Measurements from ENCODE around the gene DHX58. TPM values are rescaled to one million over a fixed set of nuclear protein-coding genes. Genes with fewer than 3 reads are reported as not detected.

The DHX58 gene
- total RNA-seq, 4 donors from 2014 or later, result 1.1 to 4.4 (median 3.1) TPM

- TF ChIP-seq CTCF (IDR thresholded peaks at IDR 0.05 in 4 of 5, conservative IDR thresholded peaks at IDR 0.05 in 1 of 5), result no peak
- TF ChIP-seq POLR2A (IDR thresholded peaks at IDR 0.05), result no peak
- Histone ChIP-seq H3K36me3 (peaks cover 0 to 41% of the 10 kb centered on the region in 2 donors), H3K9me3 (no peaks in the 10 kb centered on the region), H3K27me3 (no peaks in the 10 kb centered on the region), H3K27ac (no peak overlapping the region), H3K4me3 (no peak overlapping the region), H3K4me1 (peaks cover 22 to 26% of the 10 kb centered on the region in 2 donors)
- DNase-seq (no peak), ATAC-seq (no peak)
- intact Hi-C loops (cut with DNase I; ENCODE audit: low total_unique reads), result loop anchor here (5.0 kb wide), 1 partner anchor 58 kb away; the partner anchor contains the start of gene KCNH4
- in situ Hi-C loops (cut with MboI; ENCODE audit: low sequenced_read_pairs in 4 of 4), result no loop called here
Measured at GRCh38 chr17:42124256-42124655, 11.7 kb upstream of the DHX58 start.

GRCh38 chr17:42122371-42123303 lies 10.1 kb upstream of the DHX58 start, which contains the start of gene HSPB9:
Gene HSPB9, plus strand, starts transcription at chr17:42122804. Its CDS starts 47 bp downstream, at chr17:42122851.
- H3K27ac ChIP-seq, result peak within 1 kb of the TSS; percentile 73 to 83 (median 76)
- in situ Hi-C loops (cut with MboI; ENCODE audit: low sequenced_read_pairs in 4 of 4), result no loop called here
- no peak for ATAC-seq
- intact Hi-C loops (cut with DNase I; ENCODE audit: low total_unique reads), result loop anchor here (5.0 kb wide), 1 partner anchor 60 kb away; the partner anchor contains the start of gene KCNH4
- TF ChIP-seq POLR2A (IDR thresholded peaks at IDR 0.05) (no peak), CTCF (IDR thresholded peaks at IDR 0.05 in 4 of 5, conservative IDR thresholded peaks at IDR 0.05 in 1 of 5) (no peak)
- no peaks in the 10 kb centered on the region for H3K27me3 ChIP-seq
- DNase-seq, result no peak
- H3K4me3 ChIP-seq, result peak within 1 kb of the TSS in 3 of 4 donors; percentile 28 to 95 (median 80)
- H3K4me1 ChIP-seq, result peaks cover 13 to 24% of the 10 kb centered on the region in 2 donors
- H3K9me3 ChIP-seq, result no peaks in the 10 kb centered on the region
- H3K36me3 ChIP-seq, result peaks cover 0 to 30% of the 10 kb centered on the region in 2 donors

GRCh38 chr17:42120770-42121769 lies 8.6 kb upstream of the DHX58 start, which contains the start of gene KAT2A:
Gene KAT2A, minus strand, starts transcription at chr17:42121367. Its CDS starts 63 bp downstream, at chr17:42121304.
- TF ChIP-seq CTCF (IDR thresholded peaks at IDR 0.05 in 4 of 5, conservative IDR thresholded peaks at IDR 0.05 in 1 of 5) (no peak), POLR2A (IDR thresholded peaks at IDR 0.05) (peak; percentile 17 to 18)
- peaks cover 13 to 24% of the 10 kb centered on the region in 2 donors for H3K4me1 ChIP-seq
- no peaks in the 10 kb centered on the region for H3K27me3 ChIP-seq
- DNase-seq, result peak; percentile 55 to 83
- peaks cover 0 to 27% of the 10 kb centered on the region in 2 donors for H3K36me3 ChIP-seq
- peak within 1 kb of the TSS; percentile 73 to 83 (median 76) for H3K27ac ChIP-seq
- H3K9me3 ChIP-seq, result no peaks in the 10 kb centered on the region
- intact Hi-C loops (cut with DNase I; ENCODE audit: low total_unique reads) (loop anchor here (5.0 kb wide), 1 partner anchor 61 kb away; the partner anchor contains the start of gene KCNH4), in situ Hi-C loops (cut with MboI; ENCODE audit: low sequenced_read_pairs in 4 of 4) (no loop called here)
- ATAC-seq, result peak; percentile 73 to 78
- H3K4me3 ChIP-seq, result peak within 1 kb of the TSS; percentile 70 to 95 (median 85)

GRCh38 chr17:42120161-42120769 lies 7.8 kb upstream of the DHX58 start:
- Histone ChIP-seq H3K9me3 (no peaks in the 10 kb centered on the region), H3K36me3 (peaks cover 0 to 25% of the 10 kb centered on the region in 2 donors), H3K27ac (peak overlapping the region in 3 of 4 donors; percentile 73 to 83 (median 79)), H3K27me3 (no peaks in the 10 kb centered on the region), H3K4me3 (peak overlapping the region; percentile 70 to 95 (median 85)), H3K4me1 (peaks cover 13 to 24% of the 10 kb centered on the region in 2 donors)
- in situ Hi-C loops (cut with MboI; ENCODE audit: low sequenced_read_pairs in 4 of 4) (no loop called here), intact Hi-C loops (cut with DNase I; ENCODE audit: low total_unique reads) (loop anchor here (5.0 kb wide), 1 partner anchor 62 kb away; the partner anchor contains the start of gene KCNH4)
- no peak for ATAC-seq
- no peak for DNase-seq
- TF ChIP-seq CTCF (IDR thresholded peaks at IDR 0.05 in 4 of 5, conservative IDR thresholded peaks at IDR 0.05 in 1 of 5), result no peak
- no peak for TF ChIP-seq POLR2A (IDR thresholded peaks at IDR 0.05)

All from gastrocnemius medialis (tissue), 4 donors.